Measurements from ENCODE around the gene AADACL3.

Gene AADACL3

GRCh38 chr1:12703821-12704451, 12.0 kb upstream of the AADACL3 start:
- no peak for DNase-seq (ENCODE audit: low spot score)
- Histone ChIP-seq H4K91ac (ENCODE audit: low read depth, low read length, poor library complexity) (no peak overlapping the region), H3K4me3 (ENCODE audit: low read length in 2 of 2) (no peak overlapping the region), H2BK120ac (ENCODE audit: low read depth, low read length) (no peak overlapping the region), H3K9ac (ENCODE audit: low read depth, low read length, poor library complexity) (no peak overlapping the region), H3K27ac (replicated peaks; ENCODE audit: low read length) (no peak overlapping the region), H3K9me3 (replicated peaks in 1 of 2; ENCODE audit: control insufficient read depth in 2 of 2, insufficient read depth in 1 of 2, low read depth in 1 of 2, low read length in 2 of 2) (no peaks in the 10 kb centered on the region), H2BK15ac (ENCODE audit: low read length) (no peak overlapping the region), H3K4me2 (ENCODE audit: insufficient read depth, low read length, poor library complexity, severe bottlenecking) (no peak overlapping the region), H3K27me3 (ENCODE audit: control insufficient read depth in 3 of 3, insufficient read depth in 3 of 3, low read depth in 1 of 3, low read length in 3 of 3) (no peaks in the 10 kb centered on the region), H2AFZ (ENCODE audit: low read length) (no peak overlapping the region), H2BK5ac (ENCODE audit: low read length) (no peak overlapping the region), H4K8ac (ENCODE audit: low read depth, low read length) (no peak overlapping the region), H3K18ac (ENCODE audit: low read length) (no peak overlapping the region), H3K79me1 (ENCODE audit: low read depth, low read length) (no peaks in the 10 kb centered on the region), H2AK5ac (ENCODE audit: low read depth, low read length) (no peak overlapping the region), H3K36me3 (replicated peaks in 1 of 2; ENCODE audit: control insufficient read depth in 2 of 2, insufficient read depth in 2 of 2, low read length in 2 of 2) (no peaks in the 10 kb centered on the region), H3K4me1 (ENCODE audit: control insufficient read depth in 2 of 2, insufficient read depth in 1 of 2, low read depth in 1 of 2, low read length in 2 of 2) (no peaks in the 10 kb centered on the region), H3K4ac (ENCODE audit: low read length) (no peak overlapping the region), H2BK12ac (ENCODE audit: low read length) (no peak overlapping the region), H3K23ac (ENCODE audit: low read depth, low read length, poor library complexity) (no peak overlapping the region), H3K14ac (ENCODE audit: low read length) (no peak overlapping the region)
- WGBS, 2 donors (ENCODE audit: extremely low coverage in 2 of 2, insufficient read length in 2 of 2, insufficient replicate concordance in 1 of 2): no CpG with 5 or more reads among the region's 6 CpGs

DNA sequence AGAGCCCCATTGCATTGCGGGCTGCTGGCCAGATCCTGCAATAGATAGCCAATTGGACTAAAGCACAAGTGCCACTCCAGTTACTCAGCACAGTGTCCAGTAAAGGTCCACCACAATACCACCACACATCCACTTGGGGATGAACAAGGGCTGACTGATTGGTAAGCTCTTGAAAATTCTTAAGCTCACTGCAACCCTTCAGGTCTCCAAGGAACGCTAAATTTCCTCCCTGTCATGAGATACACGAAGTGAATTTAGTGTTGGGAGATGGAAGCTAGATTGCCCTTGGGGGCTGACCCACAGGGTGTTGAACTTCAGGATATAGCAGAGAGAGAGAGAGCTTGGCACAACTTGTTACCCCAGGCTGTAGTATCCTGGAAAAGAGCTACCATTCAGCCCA, 9.8 kb upstream of the AADACL3 start:
- Histone ChIP-seq H3K14ac (ENCODE audit: low read length) (no peak overlapping the region), H2BK5ac (ENCODE audit: low read length) (no peak overlapping the region), H3K9ac (ENCODE audit: low read depth, low read length, poor library complexity) (no peak overlapping the region), H2BK12ac (ENCODE audit: low read length) (no peak overlapping the region), H4K8ac (ENCODE audit: low read depth, low read length) (no peak overlapping the region), H3K36me3 (replicated peaks in 1 of 2; ENCODE audit: control insufficient read depth in 2 of 2, insufficient read depth in 2 of 2, low read length in 2 of 2) (no peaks in the 10 kb centered on the region), H3K4me1 (ENCODE audit: control insufficient read depth in 2 of 2, insufficient read depth in 1 of 2, low read depth in 1 of 2, low read length in 2 of 2) (no peaks in the 10 kb centered on the region), H2BK120ac (ENCODE audit: low read depth, low read length) (no peak overlapping the region), H3K4me3 (ENCODE audit: low read length in 2 of 2) (no peak overlapping the region), H2AK5ac (ENCODE audit: low read depth, low read length) (no peak overlapping the region), H3K23ac (ENCODE audit: low read depth, low read length, poor library complexity) (no peak overlapping the region), H3K27me3 (ENCODE audit: control insufficient read depth in 3 of 3, insufficient read depth in 3 of 3, low read depth in 1 of 3, low read length in 3 of 3) (peaks cover 0 to 4% (median 0%) of the 10 kb centered on the region in 3 experiments), H3K18ac (ENCODE audit: low read length) (no peak overlapping the region), H3K4ac (ENCODE audit: low read length) (no peak overlapping the region), H3K27ac (replicated peaks; ENCODE audit: low read length) (no peak overlapping the region), H2BK15ac (ENCODE audit: low read length) (no peak overlapping the region), H3K4me2 (ENCODE audit: insufficient read depth, low read length, poor library complexity, severe bottlenecking) (no peak overlapping the region), H4K91ac (ENCODE audit: low read depth, low read length, poor library complexity) (no peak overlapping the region), H3K9me3 (replicated peaks in 1 of 2; ENCODE audit: control insufficient read depth in 2 of 2, insufficient read depth in 1 of 2, low read depth in 1 of 2, low read length in 2 of 2) (no peaks in the 10 kb centered on the region), H3K79me1 (ENCODE audit: low read depth, low read length) (no peaks in the 10 kb centered on the region), H2AFZ (ENCODE audit: low read length) (no peak overlapping the region)
- no CpG with 5 or more reads among the region's 3 CpGs for WGBS, 2 donors (ENCODE audit: extremely low coverage in 2 of 2, insufficient read length in 2 of 2, insufficient replicate concordance in 1 of 2)
- no peak for DNase-seq (ENCODE audit: low spot score)

DNA sequence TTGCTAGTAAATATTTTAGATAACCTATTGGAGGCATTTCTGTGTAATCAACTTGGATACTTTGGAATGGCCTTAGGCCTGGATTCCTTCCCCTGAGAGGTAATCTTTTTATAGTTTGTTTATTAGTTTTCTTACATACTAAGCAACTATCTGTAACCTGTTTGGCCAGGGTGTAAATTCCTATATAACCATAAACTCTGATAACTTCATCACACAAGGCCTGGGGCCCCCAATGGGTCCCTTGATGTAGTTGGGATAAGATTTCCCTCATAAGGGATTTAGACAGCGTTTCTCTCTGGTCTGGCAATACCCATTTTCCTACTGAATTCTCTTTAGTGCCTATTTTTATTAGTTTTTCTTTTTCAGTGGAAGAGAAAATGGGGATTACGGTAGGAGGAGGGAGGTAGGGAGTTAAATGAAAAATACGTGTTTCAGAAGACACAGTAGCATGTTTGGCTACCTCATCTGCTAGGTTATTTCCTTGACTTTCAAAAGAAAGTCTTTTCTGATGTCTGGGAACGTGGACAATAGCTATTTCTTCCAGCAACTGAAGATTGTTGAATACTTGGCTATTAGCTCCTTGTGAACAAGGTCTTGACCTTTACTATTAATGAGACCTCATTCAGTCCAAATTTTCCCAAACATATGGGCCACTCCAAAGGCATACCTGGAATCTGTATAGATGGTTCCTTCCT, 7.4 kb upstream of the AADACL3 start:
- Histone ChIP-seq H3K36me3 (replicated peaks in 1 of 2; ENCODE audit: control insufficient read depth in 2 of 2, insufficient read depth in 2 of 2, low read length in 2 of 2) (no peaks in the 10 kb centered on the region), H3K4me3 (ENCODE audit: low read length in 2 of 2) (no peak overlapping the region), H3K9ac (ENCODE audit: low read depth, low read length, poor library complexity) (no peak overlapping the region), H2BK5ac (ENCODE audit: low read length) (no peak overlapping the region), H2AK5ac (ENCODE audit: low read depth, low read length) (no peak overlapping the region), H3K4ac (ENCODE audit: low read length) (no peak overlapping the region), H2AFZ (ENCODE audit: low read length) (no peak overlapping the region), H3K18ac (ENCODE audit: low read length) (no peak overlapping the region), H2BK15ac (ENCODE audit: low read length) (no peak overlapping the region), H3K4me2 (ENCODE audit: insufficient read depth, low read length, poor library complexity, severe bottlenecking) (no peak overlapping the region), H3K79me1 (ENCODE audit: low read depth, low read length) (no peaks in the 10 kb centered on the region), H3K4me1 (ENCODE audit: control insufficient read depth in 2 of 2, insufficient read depth in 1 of 2, low read depth in 1 of 2, low read length in 2 of 2) (no peaks in the 10 kb centered on the region), H3K23ac (ENCODE audit: low read depth, low read length, poor library complexity) (no peak overlapping the region), H4K91ac (ENCODE audit: low read depth, low read length, poor library complexity) (no peak overlapping the region), H4K8ac (ENCODE audit: low read depth, low read length) (no peak overlapping the region), H3K27ac (replicated peaks; ENCODE audit: low read length) (no peak overlapping the region), H3K14ac (ENCODE audit: low read length) (no peak overlapping the region), H2BK120ac (ENCODE audit: low read depth, low read length) (no peak overlapping the region), H2BK12ac (ENCODE audit: low read length) (no peak overlapping the region), H3K9me3 (replicated peaks in 1 of 2; ENCODE audit: control insufficient read depth in 2 of 2, insufficient read depth in 1 of 2, low read depth in 1 of 2, low read length in 2 of 2) (peaks cover 0 to 2% of the 10 kb centered on the region in 2 donors), H3K27me3 (ENCODE audit: control insufficient read depth in 3 of 3, insufficient read depth in 3 of 3, low read depth in 1 of 3, low read length in 3 of 3) (peaks cover 0 to 4% (median 0%) of the 10 kb centered on the region in 3 experiments)
- 100% methylated on average over 1 of the region's 4 CpGs; no CpG with 5 or more reads in 1 of the 2 donors for WGBS, 2 donors (ENCODE audit: extremely low coverage in 2 of 2, insufficient read length in 2 of 2, insufficient replicate concordance in 1 of 2)
- no peak for DNase-seq (ENCODE audit: low spot score)

DNA sequence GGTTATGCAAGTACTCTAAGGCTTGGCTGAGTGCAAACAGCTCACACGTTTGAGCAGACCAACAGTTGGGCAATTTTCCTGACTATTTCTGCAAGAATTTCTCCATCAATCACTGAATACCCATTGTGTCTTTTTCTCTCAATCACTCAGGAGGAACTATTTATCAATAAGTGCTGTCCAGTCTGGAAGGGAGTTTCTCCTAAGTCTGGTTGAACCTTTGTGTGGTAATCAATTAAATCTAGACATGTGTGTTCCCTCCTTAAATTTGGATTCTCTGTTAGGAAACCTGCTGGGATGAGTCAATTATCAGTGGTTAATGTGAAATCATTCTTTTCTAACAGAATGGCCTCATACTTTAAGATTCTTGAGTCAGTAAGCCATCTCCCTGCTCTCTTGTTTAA, 6.8 kb upstream of the AADACL3 start:
- DNase-seq (ENCODE audit: low spot score): no peak
- Histone ChIP-seq H3K4me1 (ENCODE audit: control insufficient read depth in 2 of 2, insufficient read depth in 1 of 2, low read depth in 1 of 2, low read length in 2 of 2) (no peaks in the 10 kb centered on the region), H2BK5ac (ENCODE audit: low read length) (no peak overlapping the region), H3K14ac (ENCODE audit: low read length) (no peak overlapping the region), H3K4me2 (ENCODE audit: insufficient read depth, low read length, poor library complexity, severe bottlenecking) (no peak overlapping the region), H3K18ac (ENCODE audit: low read length) (no peak overlapping the region), H3K9ac (ENCODE audit: low read depth, low read length, poor library complexity) (no peak overlapping the region), H3K79me1 (ENCODE audit: low read depth, low read length) (no peaks in the 10 kb centered on the region), H3K27ac (replicated peaks; ENCODE audit: low read length) (no peak overlapping the region), H4K91ac (ENCODE audit: low read depth, low read length, poor library complexity) (no peak overlapping the region), H3K4ac (ENCODE audit: low read length) (no peak overlapping the region), H3K23ac (ENCODE audit: low read depth, low read length, poor library complexity) (no peak overlapping the region), H2BK120ac (ENCODE audit: low read depth, low read length) (no peak overlapping the region), H3K27me3 (ENCODE audit: control insufficient read depth in 3 of 3, insufficient read depth in 3 of 3, low read depth in 1 of 3, low read length in 3 of 3) (peaks cover 0 to 4% (median 0%) of the 10 kb centered on the region in 3 experiments), H2BK12ac (ENCODE audit: low read length) (no peak overlapping the region), H2AK5ac (ENCODE audit: low read depth, low read length) (no peak overlapping the region), H3K9me3 (replicated peaks in 1 of 2; ENCODE audit: control insufficient read depth in 2 of 2, insufficient read depth in 1 of 2, low read depth in 1 of 2, low read length in 2 of 2) (peaks cover 0 to 2% of the 10 kb centered on the region in 2 donors), H4K8ac (ENCODE audit: low read depth, low read length) (no peak overlapping the region), H3K36me3 (replicated peaks in 1 of 2; ENCODE audit: control insufficient read depth in 2 of 2, insufficient read depth in 2 of 2, low read length in 2 of 2) (no peaks in the 10 kb centered on the region), H2BK15ac (ENCODE audit: low read length) (no peak overlapping the region), H3K4me3 (ENCODE audit: low read length in 2 of 2) (no peak overlapping the region), H2AFZ (ENCODE audit: low read length) (no peak overlapping the region)
- WGBS, 2 donors (ENCODE audit: extremely low coverage in 2 of 2, insufficient read length in 2 of 2, insufficient replicate concordance in 1 of 2): no CpG with 5 or more reads among the region's 1 CpG

All from neuronal stem cell (in vitro differentiated cells).